K562 (cell line): Measurements from ENCODE around the gene FIS1. TPM values are rescaled to one million over a fixed set of nuclear protein-coding genes. Genes with fewer than 3 reads are reported as not detected.
A peak's percentile ranks its signal among the peaks of the same experiment; 100 is the strongest.
"Not testable (repeated sequence)": the region's sequence is repeated elsewhere in the genome, so short reads cannot be mapped to it uniquely, and the experiment has no call there.

ENCODE experiments used
- ATAC-seq: fragments of 200-7000 bp; cut with Tn5 transposase; 3 replicates; pipeline ENCODE4 v1.9.1; 2020; ENCODE audit warnings: moderate library complexity
- BruUV-seq: library from RNA; stranded (reverse); fragments of 400-500 nt; replicated peaks from 2 replicates; lab custom pipeline; 2021; lab: Mats Ljungman, UMichigan
- CTCF ChIA-PET: fragments of 300-600 bp; formaldehyde crosslinking; extraction: SDS; loops from one replicate; lab custom pipeline; 2021; ENCODE audit warnings: low intra/inter-chr PET ratio; lab: Yijun Ruan, JAX
- POLR2A ChIA-PET: fragments of 300-600, 350-650 bp; sonication (Branson Sonifier 250); formaldehyde crosslinking; extraction: SDS; loops from one replicate; lab custom pipeline; 2021; ENCODE audit warnings: antibody characterized with exemption, inconsistent platforms; lab: Yijun Ruan, JAX
- DNase-seq, 4 experiments: peaks; one replicate each; pipeline versions ENCODE4 v3.0.0 to v3.0.0-alpha.2; 2011 to 2018; ENCODE audit warnings: low spot score in 3 of 4, mixed read lengths in 3 of 4; ENCODE audit errors: extremely low read depth in 1 of 4
- FAIRE-seq: peaks from 2 replicates; lab custom pipeline; 2011; peaks lifted over from hg19 to GRCh38; lab: Jason Lieb, UNC
- H2AFZ ChIP-seq: 2 replicates; pipeline ENCODE4 v1.6.0; 2011; ENCODE audit warnings: low read depth, low read length, control low read depth, inconsistent platforms
- H3K27ac ChIP-seq: fragments of 200-600 bp; 3 replicates; pipeline ENCODE4 v1.8.0; 2011; ENCODE audit warnings: low read depth, mild to moderate bottlenecking, control low read depth, inconsistent platforms, low read length, moderate library complexity, mixed read lengths; ENCODE audit errors: extremely low read depth
- H3K27me3 ChIP-seq, 2 experiments: fragments of 300-600 bp in 1 of 2; 2 replicates in 1 of 2; 3 replicates in 1 of 2; pipeline versions ENCODE4 v1.6.0 to v1.8.0; 2011; ENCODE audit warnings: inconsistent platforms in 2 of 2, low read length in 2 of 2, mild to moderate bottlenecking in 1 of 2, mixed read lengths in 1 of 2, moderate library complexity in 1 of 2; ENCODE audit not compliant: control insufficient read depth in 2 of 2, insufficient read depth in 2 of 2
- H3K36me3 ChIP-seq: fragments of 300-600 bp; 3 replicates; pipeline ENCODE4 v1.8.0; 2011; ENCODE audit warnings: mild to moderate bottlenecking, low read length, inconsistent platforms; ENCODE audit not compliant: control insufficient read depth, insufficient read depth
- H3K4me1 ChIP-seq, 2 experiments: fragments of 200-600 bp in 1 of 2; replicated peaks in 1 of 2; 2 replicates in 1 of 2; 3 replicates in 1 of 2; pipeline versions ENCODE4 v1.5.1 to v1.8.0; 2011; ENCODE audit warnings: inconsistent platforms in 2 of 2, low read length in 2 of 2, mild to moderate bottlenecking in 1 of 2, mixed read lengths in 1 of 2, moderate library complexity in 1 of 2; ENCODE audit not compliant: control insufficient read depth in 2 of 2, insufficient read depth in 2 of 2
- H3K4me2 ChIP-seq: 2 replicates; pipeline ENCODE4 v1.6.1; 2011; ENCODE audit warnings: low read length, control low read depth, inconsistent platforms, mixed read lengths; ENCODE audit not compliant: insufficient read depth
- H3K4me3 ChIP-seq: fragments of 200-600 bp; sonication (generic), shearing (Covaris generic); 2 replicates; pipeline ENCODE4 v1.5.1; 2016; ENCODE audit warnings: control low read depth, inconsistent platforms
- H3K79me2 ChIP-seq: fragments of 200-600 bp; 3 replicates; pipeline ENCODE4 v1.8.0; 2011; ENCODE audit warnings: low read length, inconsistent platforms; ENCODE audit not compliant: control insufficient read depth, insufficient read depth
- H3K9ac ChIP-seq, 2 experiments: 2 replicates each; pipeline versions ENCODE4 v1.6.0 to v1.6.1; 2011; ENCODE audit warnings: low read depth in 2 of 2, low read length in 2 of 2, control low read depth in 1 of 2, inconsistent platforms in 1 of 2, mild to moderate bottlenecking in 1 of 2, mixed read lengths in 1 of 2; ENCODE audit not compliant: insufficient read depth in 1 of 2
- H3K9me1 ChIP-seq: one replicate; pipeline ENCODE4 v1.6.0; 2011; ENCODE audit warnings: inconsistent platforms, mild to moderate bottlenecking, low read length, moderate library complexity; ENCODE audit not compliant: control insufficient read depth, insufficient read depth
- H3K9me3 ChIP-seq: replicated peaks from 2 replicates; pipeline ENCODE4 v1.5.1; 2011; ENCODE audit warnings: low read depth, low read length, inconsistent platforms; ENCODE audit not compliant: control insufficient read depth, insufficient read depth
- H4K20me1 ChIP-seq: replicated peaks from 2 replicates; pipeline ENCODE4 v1.6.1; 2011; ENCODE audit warnings: low read length, inconsistent platforms, mixed read lengths; ENCODE audit not compliant: control insufficient read depth, insufficient read depth
- RBM25 ChIP-seq: fragments of 200-400 bp; formaldehyde crosslinking; IDR thresholded peaks from 2 replicates; pipeline ENCODE4 v1.6.1; 2018; ENCODE audit warnings: low read length, low read depth, moderate library complexity; ENCODE audit not compliant: severe bottlenecking
- ZNF121 ChIP-seq: sonication (generic); formaldehyde crosslinking; conservative IDR thresholded peaks from 2 replicates; pipeline ENCODE4 v1.8.0; 2022; ENCODE audit warnings: missing genetic modification reagents
- ZNF316 ChIP-seq: fragments of 450-650 bp; IDR thresholded peaks from 2 replicates; pipeline ENCODE4 v1.6.1; 2016
- ZNF764 ChIP-seq: fragments of 250-450 bp; sonication (Bioruptor Pico); IDR thresholded peaks from 2 replicates; pipeline ENCODE4 v1.4.0; 2020; ENCODE audit warnings: low read depth, mild to moderate bottlenecking, moderate library complexity
- WGBS: fragments of 100-300 bp; shearing (Covaris generic); methylation state at CpG from one replicate; pipeline ENCODE4 v1.1.6; 2016; ENCODE audit warnings: low coverage, mixed read lengths; ENCODE audit not compliant: insufficient coverage; ENCODE audit errors: missing lambda C conversion rate; 5-methylcytosine and 5-hydroxymethylcytosine counted together
- in situ Hi-C: fragments of 300-500 bp; cut with MboI; formaldehyde crosslinking; loops from 4 replicates; pipeline ENCODE4 v1.15.0; 2018; ENCODE audit warnings: inconsistent platforms, mixed read lengths
- intact Hi-C: fragments of 100-400 bp; cut with micrococcal nuclease; formaldehyde crosslinking; loops from 2 replicates; pipeline ENCODE4 v1.14.2; 2022
- polyA plus RNA-seq, 8 experiments: library from polyadenylated mRNA; depleted of rRNA in 4 of 8; stranded (reverse) in 5 of 8; unstranded in 3 of 8; fragments of >200 nt; fragmentation: Nextera tagmentation in 2 of 8; fragmentation: Illumina TruSeq in 1 of 8; extraction: Ambion mirVana in 2 of 8; extraction: Trizol in 1 of 8; gene quantifications; 2 replicates each; pipeline versions ENCODE4 v1.2.1 to v1.2.3, GENCODE V29; 2011 to 2014; ENCODE audit warnings: inconsistent platforms in 1 of 8, missing spikeins in 1 of 8
- total RNA-seq, 7 experiments: library from RNA; depleted of rRNA in 6 of 7; stranded (reverse); fragments of >200 nt in 6 of 7; fragmentation: Illumina TruSeq in 2 of 7; extraction: Trizol in 2 of 7; gene quantifications; 2 replicates each; pipeline versions ENCODE4 v1.2.1 to v1.2.3, GENCODE V29; 2011 to 2021; ENCODE audit warnings: low replicate concordance in 1 of 7
- TF ChIP-seq, protein P1 (sequence below): sonication (generic); formaldehyde crosslinking; IDR thresholded peaks from 2 replicates; pipeline ENCODE4 v1.8.1; 2023; ENCODE audit warnings: mild to moderate bottlenecking, missing genetic modification reagents

FIS1 gene
- total and polyA plus RNA-seq, 9 of the 15 experiments (the other 6 are each of a cell fraction or from before 2014, with no cell fraction given) = 86.0 to 257 (median 144) TPM

DNA sequence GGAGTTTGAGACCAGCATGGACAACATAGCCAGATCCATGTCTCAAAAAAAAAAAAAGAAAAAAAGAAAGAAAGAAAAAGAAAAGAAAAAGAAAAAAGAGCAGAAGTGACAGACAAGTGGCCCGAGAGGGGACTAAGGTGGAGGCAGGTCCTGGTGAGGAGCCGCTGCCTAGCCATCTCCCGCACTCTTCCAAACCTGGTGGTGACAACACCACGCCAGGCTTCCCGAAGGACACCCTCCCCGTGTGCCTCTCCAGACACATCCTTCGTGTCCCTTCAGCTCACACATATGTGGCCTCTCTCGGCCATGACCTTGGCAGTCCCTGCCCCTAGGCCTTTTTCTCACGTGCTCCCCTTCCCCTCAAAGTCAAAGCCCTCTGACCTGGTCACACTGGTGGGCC lies 40.3 kb upstream of the FIS1 start:
- FAIRE-seq = no peak
- Histone ChIP-seq H3K4me3 (no peak overlapping the region), H3K4me2 (no peak overlapping the region), H2AFZ (no peak overlapping the region), H3K36me3 (no peaks in the 10 kb centered on the region), H3K4me1 (peaks cover 0 to 3% of the 10 kb centered on the region in 2 experiments; a peak in 1 of 5 replicates), H3K79me2 (no peaks in the 10 kb centered on the region), H3K27ac (no peak overlapping the region), H4K20me1 (no peaks in the 10 kb centered on the region), H3K27me3 (peaks cover 0 to 33% of the 10 kb centered on the region in 2 experiments; a peak in 2 of 5 replicates), H3K9me3 (no peaks in the 10 kb centered on the region), H3K9me1 (no peaks in the 10 kb centered on the region), H3K9ac (no peak overlapping the region)
- WGBS = 22% methylated on average over 8 of the region's 9 CpGs
- DNase-seq = no peak
- TF ChIP-seq, protein P1, sequence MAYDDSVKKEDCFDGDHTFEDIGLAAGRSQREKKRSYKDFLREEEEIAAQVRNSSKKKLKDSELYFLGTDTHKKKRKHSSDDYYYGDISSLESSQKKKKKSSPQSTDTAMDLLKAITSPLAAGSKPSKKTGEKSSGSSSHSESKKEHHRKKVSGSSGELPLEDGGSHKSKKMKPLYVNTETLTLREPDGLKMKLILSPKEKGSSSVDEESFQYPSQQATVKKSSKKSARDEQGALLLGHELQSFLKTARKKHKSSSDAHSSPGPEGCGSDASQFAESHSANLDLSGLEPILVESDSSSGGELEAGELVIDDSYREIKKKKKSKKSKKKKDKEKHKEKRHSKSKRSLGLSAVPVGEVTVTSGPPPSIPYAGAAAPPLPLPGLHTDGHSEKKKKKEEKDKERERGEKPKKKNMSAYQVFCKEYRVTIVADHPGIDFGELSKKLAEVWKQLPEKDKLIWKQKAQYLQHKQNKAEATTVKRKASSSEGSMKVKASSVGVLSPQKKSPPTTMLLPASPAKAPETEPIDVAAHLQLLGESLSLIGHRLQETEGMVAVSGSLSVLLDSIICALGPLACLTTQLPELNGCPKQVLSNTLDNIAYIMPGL (CRISPR knock-in tag) = no peak
- TF ChIP-seq ZNF764 (CRISPR knock-in tag) = no peak
- intact Hi-C loops = loop anchor here (10.0 kb wide), 1 partner anchor 210 kb away; no protein-coding TSS in a partner anchor
- ChIA-PET CTCF (no interaction called here), POLR2A (no interaction called here)
- in situ Hi-C loops = loop anchor here (5.0 to 25.0 kb wide), 2 partner anchors 373 to 1303 kb away; no protein-coding TSS in a partner anchor
- ATAC-seq = no peak
- BruUV-seq = no TSS peak

DNA sequence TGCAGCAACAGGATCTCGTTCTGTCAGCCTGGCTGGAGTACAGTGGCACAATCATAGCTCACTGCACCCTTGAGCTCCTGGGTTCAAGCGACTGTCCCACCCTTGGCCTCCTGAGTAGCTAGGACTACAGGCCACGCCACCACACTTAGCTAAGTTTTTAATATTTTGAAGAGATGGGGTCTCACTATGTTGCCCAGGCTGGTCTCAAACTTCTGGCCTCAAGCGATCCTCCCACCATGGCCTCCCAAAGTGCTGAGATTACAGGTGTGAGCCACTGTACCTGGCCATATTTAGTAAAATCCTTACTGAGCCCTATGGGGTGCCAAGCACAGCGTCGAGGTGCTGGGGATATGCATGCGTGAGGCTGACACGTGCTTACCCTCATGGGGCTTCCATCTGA lies 36.0 kb upstream of the FIS1 start:
- FAIRE-seq, H3K27ac ChIP-seq, H3K9me3 ChIP-seq, H3K4me1 ChIP-seq, DNase-seq, H4K20me1 ChIP-seq, H3K36me3 ChIP-seq, H3K4me3 ChIP-seq, H3K9me1 ChIP-seq, BruUV-seq, H3K9ac ChIP-seq: not testable (repeated sequence)
- POLR2A ChIA-PET = interaction anchor here (0.7 kb wide), 1 partner anchor 127 kb away, joined by 3 read pairs; no protein-coding TSS in a partner anchor
- in situ Hi-C loops (loop anchor here (25.0 kb wide), 1 partner anchor 369 kb away; no protein-coding TSS in a partner anchor), intact Hi-C loops (loop anchor here (5.0 to 10.0 kb wide), 3 partner anchors 89 to 384 kb away; partner anchors contain the start of gene ACHE)
- WGBS = 28% methylated on average over 8 of the region's 8 CpGs
- peaks cover 22 to 45% of the 10 kb centered on the region in 2 experiments for H3K27me3 ChIP-seq
- TF ChIP-seq ZNF316 (peak; percentile 48; the same call in 1 of the 2 replicates), ZNF121 (CRISPR knock-in tag) (peak; percentile 87), RBM25 (peak; percentile 24)
- TF ChIP-seq, all 486 proteins: peak for 3; not testable (repeated sequence) for 483
- CTCF ChIA-PET = interaction anchor here (0.7 kb wide), 1 partner anchor 386 kb away, joined by 5 read pairs; no protein-coding TSS in a partner anchor
- H3K4me2 ChIP-seq, H2AFZ ChIP-seq, ATAC-seq, H3K79me2 ChIP-seq: not testable (repeated sequence)
